Measurements from ENCODE around the gene CCDC91. TPM values are rescaled to one million over a fixed set of nuclear protein-coding genes. Genes with fewer than 3 reads are reported as not detected.

CCDC91 gene
- total RNA-seq, 1 donor from 2014 or later = 51.3 TPM

DNA sequence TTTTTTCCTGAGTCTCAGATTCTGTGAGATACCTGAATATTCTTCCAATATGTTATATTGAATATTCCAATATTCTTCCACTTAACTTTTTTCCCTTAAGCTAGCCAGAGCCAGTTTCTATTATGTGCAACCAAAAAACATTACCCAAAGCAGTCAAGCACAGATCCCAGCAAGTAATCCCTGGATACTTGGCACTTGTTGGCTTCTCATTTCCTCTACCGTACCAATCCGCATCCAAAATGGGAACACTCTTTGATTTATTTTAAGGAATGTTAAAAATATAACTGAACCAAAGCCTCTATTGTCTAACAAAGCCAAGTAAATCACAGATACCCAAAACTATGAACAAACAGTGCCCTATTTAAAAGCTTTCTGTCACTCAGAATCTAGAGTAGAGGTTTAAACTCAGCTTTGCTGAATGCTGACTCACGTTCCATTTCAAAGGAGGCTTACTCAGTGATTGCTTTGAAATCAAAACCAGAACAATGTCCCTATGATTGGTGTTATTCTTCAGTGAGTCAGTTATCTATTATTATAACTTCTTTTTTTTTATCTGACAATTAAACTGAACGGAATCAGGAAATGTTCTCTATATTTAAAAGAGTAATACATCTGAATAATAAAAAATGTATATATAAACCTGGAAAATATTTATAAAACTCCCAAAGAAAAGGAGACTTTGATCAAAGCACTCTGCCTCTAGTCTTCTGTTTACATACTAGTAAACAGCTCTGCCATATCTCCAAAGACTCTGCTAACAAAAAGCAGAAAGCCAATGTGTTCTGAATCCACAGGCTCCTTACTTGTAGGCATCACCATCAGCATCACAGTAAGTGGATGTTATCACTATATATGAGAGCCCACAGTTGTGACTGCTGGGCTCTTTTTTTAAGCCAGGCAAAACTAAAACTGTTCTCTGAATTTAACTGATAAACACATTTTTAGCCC, 360.8 kb downstream of the CCDC91 start:
- H3K36me3 Mint-ChIP-seq (ENCODE audit: insufficient read depth) = peaks cover 2% of the 10 kb centered on the region
- H3K4me3 Mint-ChIP-seq (ENCODE audit: low read depth) = no peak overlapping the region
- TF ChIP-seq, protein P1, sequence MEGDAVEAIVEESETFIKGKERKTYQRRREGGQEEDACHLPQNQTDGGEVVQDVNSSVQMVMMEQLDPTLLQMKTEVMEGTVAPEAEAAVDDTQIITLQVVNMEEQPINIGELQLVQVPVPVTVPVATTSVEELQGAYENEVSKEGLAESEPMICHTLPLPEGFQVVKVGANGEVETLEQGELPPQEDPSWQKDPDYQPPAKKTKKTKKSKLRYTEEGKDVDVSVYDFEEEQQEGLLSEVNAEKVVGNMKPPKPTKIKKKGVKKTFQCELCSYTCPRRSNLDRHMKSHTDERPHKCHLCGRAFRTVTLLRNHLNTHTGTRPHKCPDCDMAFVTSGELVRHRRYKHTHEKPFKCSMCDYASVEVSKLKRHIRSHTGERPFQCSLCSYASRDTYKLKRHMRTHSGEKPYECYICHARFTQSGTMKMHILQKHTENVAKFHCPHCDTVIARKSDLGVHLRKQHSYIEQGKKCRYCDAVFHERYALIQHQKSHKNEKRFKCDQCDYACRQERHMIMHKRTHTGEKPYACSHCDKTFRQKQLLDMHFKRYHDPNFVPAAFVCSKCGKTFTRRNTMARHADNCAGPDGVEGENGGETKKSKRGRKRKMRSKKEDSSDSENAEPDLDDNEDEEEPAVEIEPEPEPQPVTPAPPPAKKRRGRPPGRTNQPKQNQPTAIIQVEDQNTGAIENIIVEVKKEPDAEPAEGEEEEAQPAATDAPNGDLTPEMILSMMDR (IDR thresholded peaks at IDR 0.05; ENCODE audit: unreplicated experiment) = no peak
- H3K27ac Mint-ChIP-seq = no peak overlapping the region
- H3K9me3 Mint-ChIP-seq (ENCODE audit: low read depth) = no peaks in the 10 kb centered on the region
- H3K27me3 Mint-ChIP-seq = no peaks in the 10 kb centered on the region
- DNase-seq (ENCODE audit: low spot score, unreplicated experiment) = no peak
- peaks cover 4% of the 10 kb centered on the region for H3K4me1 Mint-ChIP-seq (ENCODE audit: low read depth)

DNA sequence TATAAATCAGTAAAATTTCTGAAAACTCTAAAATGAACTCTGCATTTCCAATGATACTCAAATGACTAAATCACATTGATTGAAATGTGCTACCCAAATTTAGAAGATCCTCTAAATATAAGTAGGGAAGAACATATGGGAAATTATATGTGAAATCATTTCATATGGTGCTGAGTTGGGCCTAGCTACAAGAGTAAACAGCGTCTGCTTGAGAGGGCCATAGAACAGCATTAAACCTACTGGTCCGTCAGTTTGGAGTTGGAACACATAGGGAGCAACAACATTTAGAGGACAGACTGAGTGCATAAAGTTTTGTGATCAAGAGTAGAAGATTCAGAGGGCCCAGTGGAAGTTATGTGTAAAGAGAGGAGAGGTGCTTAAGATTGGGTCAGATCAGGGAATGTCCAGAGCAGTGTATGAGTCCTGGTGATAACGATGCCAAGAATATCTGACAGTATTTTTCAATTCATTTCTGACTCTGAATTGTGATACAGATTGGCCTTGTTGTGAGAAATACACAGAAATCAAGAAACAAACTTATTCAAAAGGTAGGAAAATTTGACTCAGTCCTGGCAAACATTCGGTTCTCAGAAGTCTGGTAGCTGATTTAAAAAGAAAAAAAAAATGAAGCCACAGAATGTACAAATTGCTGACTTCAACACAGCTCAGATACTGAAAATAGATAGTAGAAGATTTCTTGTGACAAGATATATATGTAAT, 362.2 kb downstream of the CCDC91 start:
- peaks cover 2% of the 10 kb centered on the region for H3K36me3 Mint-ChIP-seq (ENCODE audit: insufficient read depth)
- H3K4me3 Mint-ChIP-seq (ENCODE audit: low read depth) = no peak overlapping the region
- no peaks in the 10 kb centered on the region for H3K9me3 Mint-ChIP-seq (ENCODE audit: low read depth)
- no peak overlapping the region for H3K27ac Mint-ChIP-seq
- no peak for DNase-seq (ENCODE audit: low spot score, unreplicated experiment)
- TF ChIP-seq, protein P1 (IDR thresholded peaks at IDR 0.05; ENCODE audit: unreplicated experiment) = no peak
- H3K4me1 Mint-ChIP-seq (ENCODE audit: low read depth) = peaks cover 4% of the 10 kb centered on the region
- H3K27me3 Mint-ChIP-seq = no peaks in the 10 kb centered on the region

DNA sequence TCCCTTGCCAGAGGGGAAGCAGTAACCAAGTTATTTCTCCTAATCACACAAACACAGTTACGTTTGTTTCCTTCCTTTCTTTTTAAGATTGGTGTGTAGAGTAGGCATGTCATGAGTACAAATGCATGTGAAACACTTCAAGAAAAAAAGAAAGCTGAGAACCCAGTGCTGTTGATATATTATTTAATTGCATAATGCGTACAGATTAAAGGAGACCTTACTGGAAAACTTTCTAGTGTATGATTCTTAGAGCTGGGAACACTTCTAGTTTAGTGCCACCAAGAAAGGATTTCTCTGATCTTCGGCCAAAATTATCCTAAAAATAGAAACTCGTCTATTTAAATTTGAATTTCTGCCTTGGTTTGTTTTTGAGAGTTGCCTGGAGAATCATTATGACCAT, 365.5 kb downstream of the CCDC91 start:
- peaks cover 2% of the 10 kb centered on the region for H3K4me1 Mint-ChIP-seq (ENCODE audit: low read depth)
- no peaks in the 10 kb centered on the region for H3K9me3 Mint-ChIP-seq (ENCODE audit: low read depth)
- no peak overlapping the region for H3K4me3 Mint-ChIP-seq (ENCODE audit: low read depth)
- peaks cover 4% of the 10 kb centered on the region for H3K36me3 Mint-ChIP-seq (ENCODE audit: insufficient read depth)
- TF ChIP-seq, protein P1 (IDR thresholded peaks at IDR 0.05; ENCODE audit: unreplicated experiment) = no peak
- no peak for DNase-seq (ENCODE audit: low spot score, unreplicated experiment)
- no peak overlapping the region for H3K27ac Mint-ChIP-seq
- no peaks in the 10 kb centered on the region for H3K27me3 Mint-ChIP-seq

- Mint-ChIP-seq H3K27me3 (no peaks in the 10 kb centered on the region), H3K4me3 (ENCODE audit: low read depth) (no peak overlapping the region), H3K27ac (no peak overlapping the region), H3K4me1 (ENCODE audit: low read depth) (peaks cover 3% of the 10 kb centered on the region), H3K9me3 (ENCODE audit: low read depth) (no peaks in the 10 kb centered on the region), H3K36me3 (ENCODE audit: insufficient read depth) (peaks cover 4% of the 10 kb centered on the region)
- DNase-seq (ENCODE audit: low spot score, unreplicated experiment) = no peak
- TF ChIP-seq, protein P1 (IDR thresholded peaks at IDR 0.05; ENCODE audit: unreplicated experiment) = no peak
Observed at GRCh38 chr12:28558250-28558649, 368.0 kb downstream of the CCDC91 start.

DNA sequence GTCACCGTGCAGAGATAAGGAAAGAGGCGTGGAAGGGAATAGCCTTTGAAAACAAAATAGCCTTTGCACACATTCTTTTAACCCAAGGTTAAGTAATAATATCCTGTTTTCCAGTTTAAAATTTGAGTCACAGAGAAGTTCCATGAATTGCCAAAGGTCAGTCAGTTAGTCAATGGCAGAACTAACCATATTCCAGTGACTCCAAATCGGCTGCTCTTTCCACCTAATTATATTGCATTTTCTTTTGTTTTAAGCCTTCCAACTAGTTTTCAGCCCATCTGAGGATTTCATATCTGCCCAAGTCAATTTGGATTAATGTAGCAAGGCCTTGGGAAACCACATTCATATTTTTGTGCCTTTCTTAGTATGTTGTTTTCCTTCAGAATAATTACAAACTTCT, 373.0 kb downstream of the CCDC91 start:
- Mint-ChIP-seq H3K4me3 (ENCODE audit: low read depth) (no peak overlapping the region), H3K27me3 (no peaks in the 10 kb centered on the region), H3K4me1 (ENCODE audit: low read depth) (peaks cover 4% of the 10 kb centered on the region), H3K36me3 (ENCODE audit: insufficient read depth) (peaks cover 5% of the 10 kb centered on the region), H3K9me3 (ENCODE audit: low read depth) (peaks cover 3% of the 10 kb centered on the region), H3K27ac (no peak overlapping the region)
- DNase-seq (ENCODE audit: low spot score, unreplicated experiment) = no peak
- TF ChIP-seq, protein P1 (IDR thresholded peaks at IDR 0.05; ENCODE audit: unreplicated experiment) = no peak

All from progenitor cell of endocrine pancreas (in vitro differentiated cells).